ENCODE data around the gene MYO1A.

GRCh38 chr12:56995201-56995929 is 54.6 kb downstream of the MYO1A start:
- TF ChIP-seq EP300 (IDR thresholded peaks at IDR 0.05; ENCODE audit: borderline replicate concordance in 1 of 2, low read depth in 1 of 2, low read length in 1 of 2): no peak
- TF ChIP-seq SIN3A (IDR thresholded peaks at IDR 0.05; ENCODE audit: borderline replicate concordance, low read depth, low read length): no peak
- TF ChIP-seq, protein P1, sequence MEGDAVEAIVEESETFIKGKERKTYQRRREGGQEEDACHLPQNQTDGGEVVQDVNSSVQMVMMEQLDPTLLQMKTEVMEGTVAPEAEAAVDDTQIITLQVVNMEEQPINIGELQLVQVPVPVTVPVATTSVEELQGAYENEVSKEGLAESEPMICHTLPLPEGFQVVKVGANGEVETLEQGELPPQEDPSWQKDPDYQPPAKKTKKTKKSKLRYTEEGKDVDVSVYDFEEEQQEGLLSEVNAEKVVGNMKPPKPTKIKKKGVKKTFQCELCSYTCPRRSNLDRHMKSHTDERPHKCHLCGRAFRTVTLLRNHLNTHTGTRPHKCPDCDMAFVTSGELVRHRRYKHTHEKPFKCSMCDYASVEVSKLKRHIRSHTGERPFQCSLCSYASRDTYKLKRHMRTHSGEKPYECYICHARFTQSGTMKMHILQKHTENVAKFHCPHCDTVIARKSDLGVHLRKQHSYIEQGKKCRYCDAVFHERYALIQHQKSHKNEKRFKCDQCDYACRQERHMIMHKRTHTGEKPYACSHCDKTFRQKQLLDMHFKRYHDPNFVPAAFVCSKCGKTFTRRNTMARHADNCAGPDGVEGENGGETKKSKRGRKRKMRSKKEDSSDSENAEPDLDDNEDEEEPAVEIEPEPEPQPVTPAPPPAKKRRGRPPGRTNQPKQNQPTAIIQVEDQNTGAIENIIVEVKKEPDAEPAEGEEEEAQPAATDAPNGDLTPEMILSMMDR (IDR thresholded peaks at IDR 0.05): no peak
- TF ChIP-seq RCOR1 (IDR thresholded peaks at IDR 0.05; ENCODE audit: low read length): no peak
- TF ChIP-seq POLR2AphosphoS5 (IDR thresholded peaks at IDR 0.05; ENCODE audit: low read depth, low read length): no peak
- TF ChIP-seq NRF1 (IDR thresholded peaks at IDR 0.05; ENCODE audit: low read depth, low read length): no peak
- TF ChIP-seq TAF1 (IDR thresholded peaks at IDR 0.05; ENCODE audit: borderline replicate concordance, low read depth, low read length): no peak
- TF ChIP-seq YY1 (IDR thresholded peaks at IDR 0.05; ENCODE audit: low read depth): no peak
- TF ChIP-seq TEAD4 (IDR thresholded peaks at IDR 0.05; ENCODE audit: borderline replicate concordance, insufficient read depth): no peak

Data from SK-N-SH (cell line).